Endothelial cell of umbilical vein (primary cell): ENCODE results near the gene FAM107A. TPM values are rescaled to one million over a fixed set of nuclear protein-coding genes. Genes with fewer than 3 reads are reported as not detected.

ENCODE experiments used
- BruUV-seq: library from RNA; stranded (reverse); fragments of 400-500 nt; replicated peaks from 2 replicates; lab custom pipeline; 2021; lab: Mats Ljungman, UMichigan
- CTCF ChIA-PET: fragments of 300-600, 350-600 bp; sonication (Branson Sonifier 250); formaldehyde crosslinking; loops from one replicate; lab custom pipeline; 2021; ENCODE audit warnings: antibody characterized with exemption, inconsistent platforms; lab: Charles Lee
- POLR2A ChIA-PET: fragments of 300-600, 350-600 bp; sonication (Branson Sonifier 250); formaldehyde crosslinking; loops from one replicate; lab custom pipeline; 2021; ENCODE audit warnings: antibody characterized with exemption, inconsistent platforms; lab: Charles Lee
- DNase-seq: peaks from one replicate; pipeline ENCODE4 v3.0.0-alpha.2; 2011; ENCODE audit warnings: low read depth, low spot score
- FAIRE-seq: peaks from 2 replicates; lab custom pipeline; 2011; peaks lifted over from hg19 to GRCh38; lab: Jason Lieb, UNC
- H2AFZ ChIP-seq: 2 replicates; pipeline ENCODE4 v1.6.0; 2012; ENCODE audit warnings: low read depth, low read length, control low read depth, inconsistent platforms
- H3K27ac ChIP-seq: 2 replicates; pipeline ENCODE4 v1.5.1; 2011; ENCODE audit warnings: low read depth, mild to moderate bottlenecking, control low read depth, low read length, moderate library complexity; ENCODE audit not compliant: insufficient read depth
- H3K27me3 ChIP-seq, 2 experiments: 2 replicates each; pipeline versions ENCODE4 v1.6.0 to v1.6.1; 2011; ENCODE audit warnings: low read length in 2 of 2, mixed read lengths in 1 of 2; ENCODE audit not compliant: control insufficient read depth in 2 of 2, insufficient read depth in 2 of 2
- H3K36me3 ChIP-seq, 2 experiments: 2 replicates in 1 of 2; 3 replicates in 1 of 2; pipeline ENCODE4 v1.5.1; 2011; ENCODE audit warnings: low read length in 2 of 2, mild to moderate bottlenecking in 1 of 2, moderate library complexity in 1 of 2; ENCODE audit not compliant: control insufficient read depth in 2 of 2, insufficient read depth in 2 of 2; ENCODE audit errors: extremely low read depth in 1 of 2
- H3K4me1 ChIP-seq: 3 replicates; pipeline ENCODE4 v1.5.1; 2011; ENCODE audit warnings: mild to moderate bottlenecking, low read length; ENCODE audit not compliant: control insufficient read depth, insufficient read depth; ENCODE audit errors: extremely low read depth
- H3K4me2 ChIP-seq: 2 replicates; pipeline ENCODE4 v1.6.1; 2011; ENCODE audit warnings: low read length, control low read depth, mixed read lengths; ENCODE audit not compliant: insufficient read depth
- H3K4me3 ChIP-seq, 3 experiments: fragments of 200-600 bp in 1 of 3; sonication (generic), shearing (Covaris generic) in 1 of 3; replicated peaks in 1 of 3; 2 replicates each; pipeline ENCODE4 v1.5.1; 2011 to 2016; ENCODE audit warnings: control low read depth in 3 of 3, low read length in 3 of 3, mild to moderate bottlenecking in 2 of 3, inconsistent platforms in 1 of 3, low read depth in 1 of 3, moderate library complexity in 1 of 3; ENCODE audit not compliant: insufficient read depth in 1 of 3
- H3K79me2 ChIP-seq: 2 replicates; pipeline ENCODE4 v1.6.0; 2012; ENCODE audit warnings: low read length, inconsistent platforms; ENCODE audit not compliant: control insufficient read depth, insufficient read depth
- H3K9ac ChIP-seq: replicated peaks from 2 replicates; pipeline ENCODE3; 2011; ENCODE audit warnings: low read length, control low read depth; ENCODE audit not compliant: insufficient read depth; ENCODE audit errors: extremely low read depth
- H3K9me1 ChIP-seq: replicated peaks from 3 replicates; pipeline ENCODE4 v1.6.0; 2011; ENCODE audit warnings: mild to moderate bottlenecking, low read length; ENCODE audit not compliant: control insufficient read depth, insufficient read depth; ENCODE audit errors: extremely low read depth
- H3K9me3 ChIP-seq: replicated peaks from 2 replicates; pipeline ENCODE4 v1.5.1; 2012; ENCODE audit warnings: low read length, inconsistent platforms; ENCODE audit not compliant: control insufficient read depth, insufficient read depth
- H4K20me1 ChIP-seq: replicated peaks from 2 replicates; pipeline ENCODE3; 2011; ENCODE audit warnings: mild to moderate bottlenecking, low read length; ENCODE audit not compliant: control insufficient read depth, insufficient read depth; ENCODE audit errors: extremely low read depth
- CTCF ChIP-seq, 2 donors: IDR thresholded peaks; 1 replicate in 1 of 2; 2 replicates in 1 of 2; pipeline ENCODE4 v1.5.1; 2011; ENCODE audit warnings: low read length in 2 of 2, mild to moderate bottlenecking in 2 of 2, moderate library complexity in 2 of 2, control low read depth in 1 of 2, inconsistent platforms in 1 of 2, low read depth in 1 of 2; ENCODE audit not compliant: insufficient read depth in 1 of 2; ENCODE audit errors: extremely low read depth in 1 of 2
- EZH2 ChIP-seq: IDR thresholded peaks from 2 replicates; pipeline ENCODE4 v1.6.1; 2012; ENCODE audit warnings: borderline replicate concordance, low read depth, mild to moderate bottlenecking, moderate library complexity, low read length, inconsistent platforms; ENCODE audit not compliant: severe bottlenecking
- FOS ChIP-seq: IDR thresholded peaks from 2 replicates; pipeline ENCODE4 v1.6.1; 2011; ENCODE audit warnings: mild to moderate bottlenecking, low read length, moderate library complexity, borderline replicate concordance; ENCODE audit not compliant: insufficient read depth
- GATA2 ChIP-seq: IDR thresholded peaks from 2 replicates; pipeline ENCODE4 v1.7.0; 2011; ENCODE audit warnings: low read depth, mild to moderate bottlenecking, moderate library complexity, mixed read lengths, low read length; ENCODE audit not compliant: insufficient read length, insufficient read depth
- JUN ChIP-seq: IDR thresholded peaks from 2 replicates; pipeline ENCODE4 v1.6.1; 2011; ENCODE audit warnings: borderline replicate concordance, low read depth; ENCODE audit not compliant: insufficient read length, insufficient read depth
- MAX ChIP-seq: IDR thresholded peaks from 2 replicates; pipeline ENCODE4 v1.6.1; 2011; ENCODE audit not compliant: insufficient read depth, insufficient read length
- MYC ChIP-seq: IDR thresholded peaks from one replicate; pipeline ENCODE4 v1.6.1; 2011; ENCODE audit warnings: mild to moderate bottlenecking, low read depth, low read length
- POLR2A ChIP-seq: IDR thresholded peaks from 2 replicates; pipeline ENCODE4 v1.6.1; 2012; ENCODE audit warnings: low read depth, mild to moderate bottlenecking, control low read depth, low read length
- POLR2AphosphoS5 ChIP-seq: IDR thresholded peaks from 2 replicates; pipeline ENCODE4 v1.6.1; 2012; ENCODE audit warnings: low read depth, mild to moderate bottlenecking, control low read depth, low read length, moderate library complexity; ENCODE audit not compliant: insufficient read depth
- dilution Hi-C: fragments of 300-500 bp; cut with MboI; formaldehyde crosslinking; loops from one replicate; pipeline ENCODE4 v1.15.0; 2019; ENCODE audit warnings: low sequenced_read_pairs; ENCODE audit not compliant: extremely low pct_ligation_motif_present
- intact Hi-C: fragments of 100-400 bp; cut with micrococcal nuclease; formaldehyde crosslinking; loops from one replicate; pipeline ENCODE4 v1.10.0; 2022
- polyA plus RNA-seq, 4 experiments: library from polyadenylated mRNA; depleted of rRNA in 3 of 4; stranded (reverse) in 3 of 4; unstranded in 1 of 4; fragments of >200 nt; gene quantifications; 2 replicates each; pipeline versions ENCODE4 v1.2.1 to v1.2.3, GENCODE V29; 2011 to 2012; ENCODE audit warnings: missing spikeins in 1 of 4
- total RNA-seq: library from RNA; stranded (reverse); gene quantifications from 2 replicates; pipeline ENCODE4 v1.2.3, GENCODE V29; 2021

Gene FAM107A
- total and polyA plus RNA-seq, 2 donors (not counting 3 experiments of a cell fraction or from before 2014, with no cell fraction given), result 5.7 to 10.7 TPM

GRCh38 chr3:58562498-58562897, 14.7 kb downstream of the FAM107A start:
- Histone ChIP-seq H3K9me3 (no peaks in the 10 kb centered on the region), H3K27ac (no peak overlapping the region), H2AFZ (no peak overlapping the region), H3K4me1 (peaks cover 35% of the 10 kb centered on the region), H3K4me3 (no peak overlapping the region), H3K36me3 (no peaks in the 10 kb centered on the region), H3K9ac (no peak overlapping the region), H3K9me1 (no peaks in the 10 kb centered on the region), H4K20me1 (no peaks in the 10 kb centered on the region), H3K4me2 (no peak overlapping the region), H3K79me2 (no peaks in the 10 kb centered on the region), H3K27me3 (no peaks in the 10 kb centered on the region)
- FAIRE-seq, result no peak
- ChIA-PET POLR2A (no interaction called here), CTCF (interaction anchor here (10.4 kb wide), 1 partner anchor 67 kb away, joined by 442 read pairs; no protein-coding TSS in a partner anchor)
- no TSS peak for BruUV-seq
- dilution Hi-C loops (no loop called here), intact Hi-C loops (loop anchor here (5.0 to 10.0 kb wide), 3 partner anchors 262 to 650 kb away; no protein-coding TSS in a partner anchor)
- DNase-seq, result no peak
- TF ChIP-seq CTCF (IDR thresholded peaks at IDR 0.05; ENCODE audit: extremely low read depth in 1 of 2, insufficient read depth in 1 of 2, low read depth in 1 of 2, low read length in 2 of 2), result no peak
- TF ChIP-seq EZH2, result no peak
- no peak for TF ChIP-seq POLR2A
- no peak for TF ChIP-seq FOS
- TF ChIP-seq GATA2, result no peak
- TF ChIP-seq JUN, result no peak
- no peak for TF ChIP-seq POLR2AphosphoS5
- no peak for TF ChIP-seq MYC
- no peak for TF ChIP-seq MAX
